Esophagus muscularis mucosa (tissue), 4 donors: ENCODE measurements around the gene APOB. TPM values are rescaled to one million over a fixed set of nuclear protein-coding genes. Genes with fewer than 3 reads are reported as not detected.
A peak's percentile ranks its signal among the peaks of the same experiment; 100 is the strongest.

Experiments
- DNase-seq: peaks from one replicate; pipeline ENCODE4 v3.0.0-alpha.2; 2017; ENCODE audit errors: extremely low spot score
- H3K27ac ChIP-seq, 4 donors: fragments of 200-600 bp; sonication (generic); replicated peaks in 1 of 4; 1 replicate in 3 of 4; 2 replicates in 1 of 4; pipeline ENCODE4 v1.5.1; 2016 to 2019; ENCODE audit warnings: mild to moderate bottlenecking in 1 of 4
- H3K27me3 ChIP-seq, 4 donors: fragments of 200-600 bp; sonication (generic); one replicate each; pipeline versions ENCODE4 v1.5.1 to v1.6.0; 2016 to 2019
- H3K36me3 ChIP-seq, 4 donors: fragments of 200-600 bp; sonication (generic); one replicate each; pipeline ENCODE4 v1.5.1; 2016 to 2019
- H3K4me1 ChIP-seq, 4 donors: fragments of 200-600 bp; sonication (generic); one replicate each; pipeline ENCODE4 v1.5.1; 2016 to 2019
- H3K4me3 ChIP-seq, 4 donors: fragments of 200-600 bp; sonication (generic); 1 replicate in 2 of 4; 2 replicates in 2 of 4; pipeline ENCODE4 v1.5.1; 2016 to 2019; ENCODE audit warnings: mild to moderate bottlenecking in 4 of 4, moderate library complexity in 1 of 4
- H3K9me3 ChIP-seq, 4 donors: fragments of 200-600 bp; sonication (generic); 1 replicate in 3 of 4; 2 replicates in 1 of 4; pipeline ENCODE4 v1.5.1; 2016 to 2019
- CTCF ChIP-seq, 3 experiments: fragments of 200-600 bp in 2 of 3; fragments of 450-650 bp in 1 of 3; sonication (generic) in 2 of 3; IDR thresholded peaks; one replicate each; pipeline ENCODE4 v1.5.1; 2017 to 2019; ENCODE audit warnings: antibody characterized with exemption in 3 of 3, mild to moderate bottlenecking in 2 of 3, moderate library complexity in 1 of 3
- EP300 ChIP-seq: sonication (generic); formaldehyde crosslinking; IDR thresholded peaks from one replicate; pipeline ENCODE4 v1.6.1; 2017; ENCODE audit warnings: antibody characterized with exemption
- POLR2A ChIP-seq: fragments of 450-650 bp; IDR thresholded peaks from one replicate; pipeline ENCODE4 v1.6.1; 2017; ENCODE audit warnings: antibody characterized with exemption, moderate library complexity, mild to moderate bottlenecking, low read depth
- POLR2AphosphoS5 ChIP-seq, 2 donors: sonication (generic); formaldehyde crosslinking; IDR thresholded peaks; one replicate each; pipeline ENCODE4 v1.6.1; 2017; ENCODE audit warnings: antibody characterized with exemption in 2 of 2
- WGBS: methylation state at CpG from one replicate; pipeline ENCODE4 v1.1.5; 2018; 5-methylcytosine and 5-hydroxymethylcytosine counted together
- intact Hi-C: fragments of 100-400 bp; cut with DNase I; formaldehyde crosslinking; loops from one replicate; pipeline ENCODE4 v1.15.1; 2023
- total RNA-seq, 4 donors: library from RNA; depleted of rRNA; stranded (reverse); fragments of >200 nt; gene quantifications; one replicate each; pipeline versions ENCODE4 v1.1.0 to v1.2.1, GENCODE V29; 2016

APOB gene
- total RNA-seq, 4 donors from 2014 or later: 0.83 to 4.4 (median 2.0) TPM

- no peaks in the 10 kb centered on the region for H3K9me3 ChIP-seq
- H3K27ac ChIP-seq: no peak overlapping the region
- intact Hi-C loops: loop anchor here (5.0 kb wide), 1 partner anchor 154 kb away; no protein-coding TSS in a partner anchor
- H3K36me3 ChIP-seq: no peaks in the 10 kb centered on the region
- DNase-seq: no peak
- peaks cover 0 to 11% (median 0%) of the 10 kb centered on the region in 4 donors for H3K27me3 ChIP-seq
- WGBS: 35% methylated on average over 5 of the region's 5 CpGs
- peaks cover 0 to 18% (median 13%) of the 10 kb centered on the region in 4 donors for H3K4me1 ChIP-seq
- TF ChIP-seq EP300 (no peak), CTCF (IDR thresholded peaks at IDR 0.05) (peak; percentile 86 to 88 (median 88)), POLR2AphosphoS5 (IDR thresholded peaks at IDR 0.05) (peak in 1 of 2 donors; percentile 37)
- no peak overlapping the region for H3K4me3 ChIP-seq
Measured at GRCh38 chr2:20962939-20963557, 80.8 kb downstream of the APOB start.

GRCh38 chr2:20961858-20962257 is 82.0 kb downstream of the APOB start:
- 55% methylated on average over 7 of the region's 7 CpGs for WGBS
- intact Hi-C loops: loop anchor here (5.0 kb wide), 1 partner anchor 155 kb away; no protein-coding TSS in a partner anchor
- no peak overlapping the region for H3K4me3 ChIP-seq
- no peaks in the 10 kb centered on the region for H3K36me3 ChIP-seq
- no peaks in the 10 kb centered on the region for H3K9me3 ChIP-seq
- TF ChIP-seq CTCF (IDR thresholded peaks at IDR 0.05) (no peak), POLR2A (no peak), EP300 (no peak), POLR2AphosphoS5 (IDR thresholded peaks at IDR 0.05) (no peak)
- peaks cover 0 to 11% (median 0%) of the 10 kb centered on the region in 4 donors for H3K27me3 ChIP-seq
- H3K27ac ChIP-seq: no peak overlapping the region
- H3K4me1 ChIP-seq: peaks cover 0 to 18% (median 13%) of the 10 kb centered on the region in 4 donors
- no peak for DNase-seq

GRCh38 chr2:20960003-20960402 is 83.9 kb downstream of the APOB start:
- intact Hi-C loops: loop anchor here (5.0 kb wide), 1 partner anchor 157 kb away; no protein-coding TSS in a partner anchor
- Histone ChIP-seq H3K36me3 (no peaks in the 10 kb centered on the region), H3K4me1 (peaks cover 0 to 18% (median 13%) of the 10 kb centered on the region in 4 donors), H3K4me3 (no peak overlapping the region), H3K27me3 (peaks cover 0 to 11% (median 0%) of the 10 kb centered on the region in 4 donors), H3K9me3 (no peaks in the 10 kb centered on the region), H3K27ac (no peak overlapping the region)
- WGBS: 76% methylated on average over 4 of the region's 4 CpGs
- no peak for TF ChIP-seq POLR2A
- no peak for TF ChIP-seq EP300
- no peak for TF ChIP-seq POLR2AphosphoS5 (IDR thresholded peaks at IDR 0.05)
- TF ChIP-seq CTCF (IDR thresholded peaks at IDR 0.05): no peak
- no peak for DNase-seq

GRCh38 chr2:20959252-20959651 is 84.6 kb downstream of the APOB start:
- peaks cover 0 to 11% (median 0%) of the 10 kb centered on the region in 4 donors for H3K27me3 ChIP-seq
- DNase-seq: no peak
- TF ChIP-seq POLR2A (no peak), POLR2AphosphoS5 (IDR thresholded peaks at IDR 0.05) (no peak), CTCF (IDR thresholded peaks at IDR 0.05) (no peak), EP300 (no peak)
- H3K27ac ChIP-seq: no peak overlapping the region
- H3K4me3 ChIP-seq: no peak overlapping the region
- no peaks in the 10 kb centered on the region for H3K9me3 ChIP-seq
- no peaks in the 10 kb centered on the region for H3K36me3 ChIP-seq
- H3K4me1 ChIP-seq: peaks cover 0 to 18% (median 13%) of the 10 kb centered on the region in 4 donors
- intact Hi-C loops: no loop called here
- 85% methylated on average over 4 of the region's 4 CpGs for WGBS
